Activated CD4-positive, alpha-beta T cell treated with anti-CD3 and anti-CD28 coated beads for 24 hours (primary cell): ENCODE results near the gene RHOU.
"Not testable (repeated sequence)": the region's sequence is repeated elsewhere in the genome, so short reads cannot be mapped to it uniquely, and the experiment has no call there.

Source experiments
- DNase-seq, 2 donors: peaks; one replicate each; pipeline ENCODE4 v3.0.0-alpha.2; 2020; ENCODE audit warnings: low read depth in 2 of 2

RHOU gene

DNA sequence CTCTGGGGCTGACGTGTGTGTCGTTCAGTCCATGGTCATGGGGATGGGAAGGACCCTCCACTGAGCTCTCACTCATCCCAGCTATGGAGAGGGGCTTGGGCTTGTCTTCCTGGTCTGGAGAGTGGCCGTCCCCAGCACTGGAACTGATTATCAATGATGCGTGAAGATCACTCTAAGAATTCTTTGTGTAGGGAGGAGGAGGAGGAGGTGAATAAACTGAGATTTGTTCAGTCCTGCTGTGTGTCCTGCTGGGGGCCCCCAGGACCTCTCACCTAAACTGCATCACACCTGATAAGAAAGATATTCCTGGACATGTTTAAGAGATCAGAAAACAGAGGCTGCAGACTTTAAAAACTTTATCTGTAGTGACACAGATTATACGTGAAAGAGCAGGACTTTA, 21.2 kb downstream of the RHOU start:
- no peak for DNase-seq

DNA sequence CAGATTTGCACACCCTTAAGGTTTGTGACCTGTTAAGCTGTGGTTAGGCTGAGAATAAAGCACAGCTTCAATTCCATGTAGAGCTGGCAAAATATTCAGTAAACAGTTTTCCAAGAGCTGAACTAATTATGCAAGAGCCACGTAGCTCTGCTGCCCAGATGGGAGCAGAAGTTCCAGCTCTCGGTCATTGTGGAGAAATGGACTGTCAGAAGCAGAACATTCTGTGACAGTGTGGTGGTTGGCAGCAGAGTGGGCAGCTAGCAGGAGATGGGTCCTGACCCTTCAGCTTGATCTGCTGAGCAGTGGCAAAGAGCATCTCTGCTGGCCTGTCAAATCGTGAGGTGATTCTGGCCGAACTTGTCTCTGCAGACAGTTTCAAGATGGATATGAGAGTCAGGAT, 23.2 kb downstream of the RHOU start:
- no peak for DNase-seq

DNA sequence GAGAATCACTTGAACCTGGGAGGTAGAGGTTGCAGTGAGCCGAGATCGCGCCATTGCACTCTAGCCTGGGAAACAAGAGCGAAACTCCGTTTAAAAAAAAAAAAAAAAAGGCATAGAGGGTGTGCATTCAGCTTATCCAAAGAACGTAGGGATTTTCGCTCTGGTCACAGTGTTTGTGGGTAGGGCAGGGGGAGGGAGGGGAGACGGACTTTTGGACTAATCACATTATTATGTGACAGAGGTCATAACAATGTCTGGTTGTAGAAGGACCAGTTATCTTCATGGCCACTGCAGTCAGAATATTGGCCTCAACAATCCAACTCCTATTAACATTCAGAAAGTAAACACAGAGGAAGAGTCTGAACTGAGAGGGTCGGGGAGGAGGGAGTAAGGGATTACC, 25.7 kb downstream of the RHOU start:
- DNase-seq = no peak

DNA sequence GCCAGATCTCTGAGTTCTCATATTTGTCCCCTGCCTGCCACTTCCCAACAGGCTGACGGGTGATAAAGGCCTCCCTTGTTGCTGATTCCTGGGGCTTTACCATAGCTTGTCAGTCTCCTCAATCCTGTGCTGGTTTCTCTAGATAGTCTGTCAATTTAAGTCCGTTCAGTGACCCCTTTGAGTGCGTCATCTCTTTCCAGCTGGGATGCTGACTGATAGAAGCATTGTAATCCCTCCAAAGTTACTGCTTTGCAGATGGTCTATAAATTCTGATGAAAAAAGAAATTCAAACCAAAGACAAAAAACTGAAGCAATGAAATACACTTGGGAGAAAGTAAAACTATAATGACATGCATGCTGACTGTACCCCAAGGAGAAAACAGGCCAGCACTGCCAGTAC, 28.3 kb downstream of the RHOU start:
- no peak for DNase-seq

DNA sequence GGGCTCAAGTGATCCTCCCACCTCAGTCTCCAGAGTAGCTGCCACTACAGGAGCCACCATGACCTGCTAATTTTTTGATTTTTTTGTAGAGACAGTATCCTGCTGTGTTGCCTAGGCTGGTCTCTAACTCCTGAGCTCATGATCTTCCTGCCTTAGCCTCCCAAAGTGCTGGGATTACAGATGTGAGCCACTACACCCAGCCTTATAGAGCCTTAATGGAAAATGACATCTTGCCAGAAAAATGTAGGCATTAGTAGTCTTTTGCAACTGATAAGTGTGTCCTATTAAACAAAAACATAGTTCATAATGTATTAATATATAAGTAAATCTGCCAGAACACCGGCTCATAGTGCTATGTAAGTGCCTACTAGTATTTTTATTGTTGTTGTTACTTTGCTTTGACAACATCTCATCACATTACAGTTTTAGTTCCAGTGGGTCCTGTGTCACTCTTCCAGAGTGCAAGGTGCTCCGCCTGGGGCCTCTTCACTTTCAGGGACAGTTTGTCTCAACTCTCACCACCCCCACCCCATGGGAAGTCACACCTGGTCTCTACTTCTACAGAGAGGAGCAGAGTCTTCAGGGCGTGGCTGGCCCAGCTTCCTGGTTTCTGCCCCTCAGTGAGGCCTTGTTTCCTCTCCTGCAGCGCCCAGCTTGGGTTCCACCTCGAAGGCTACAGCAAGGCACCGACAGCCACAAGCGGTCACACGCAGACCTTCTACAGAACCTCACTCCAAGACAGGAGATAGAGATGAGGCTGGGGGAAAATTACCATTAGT, 30.1 kb downstream of the RHOU start:
- no peak for DNase-seq

DNA sequence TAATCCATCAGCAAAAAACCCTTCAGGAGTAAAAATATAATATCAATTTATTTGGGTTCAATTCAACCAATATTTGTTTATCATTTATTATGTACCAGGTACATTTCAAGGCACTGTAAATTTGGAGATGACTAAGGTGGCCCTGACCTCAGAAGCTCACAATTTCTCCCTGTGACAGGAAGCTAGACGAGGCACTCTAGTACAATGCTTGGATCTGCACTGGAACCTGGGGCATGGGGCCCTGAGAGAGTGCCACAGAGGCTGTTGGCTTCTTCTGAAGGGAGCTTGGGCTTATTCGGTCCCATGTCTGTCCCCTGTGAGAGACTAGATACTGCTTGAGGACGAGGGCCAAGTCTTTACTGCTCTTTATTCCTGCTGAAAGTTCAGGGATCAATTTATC, 31.5 kb downstream of the RHOU start:
- no peak for DNase-seq

DNA sequence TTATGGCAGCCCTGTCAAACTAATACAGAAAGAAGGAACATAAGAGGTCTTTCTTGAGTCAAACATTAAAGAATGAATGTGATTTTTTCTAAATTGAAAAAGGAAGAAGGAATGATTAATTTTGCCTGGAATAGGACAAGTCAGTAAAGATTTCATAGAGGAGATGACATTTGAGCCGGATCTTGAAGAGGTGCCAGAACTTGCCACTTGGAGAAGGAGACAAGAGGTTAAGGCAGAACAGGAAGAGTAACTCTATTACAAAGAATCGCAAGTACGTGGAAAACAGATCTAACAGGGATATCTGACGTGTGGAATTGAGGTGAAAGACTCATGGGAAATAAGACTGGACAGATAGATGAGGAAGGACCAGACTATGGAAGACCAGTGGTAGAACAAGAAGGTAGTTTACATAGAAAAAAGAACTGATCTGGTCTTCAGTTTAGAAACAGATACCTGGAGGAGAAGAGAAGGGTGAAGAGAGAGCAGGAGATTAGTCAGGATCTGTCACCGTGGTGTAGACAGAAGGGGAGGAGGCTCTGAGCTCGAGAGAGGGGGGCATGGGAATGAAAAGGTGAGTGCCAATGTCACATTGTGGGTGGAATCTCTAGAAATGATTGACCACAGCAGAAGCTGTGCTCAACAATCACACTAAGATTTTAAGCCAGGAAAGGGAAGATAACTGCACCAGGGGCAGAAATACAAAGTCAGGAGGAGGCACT, 32.5 kb downstream of the RHOU start:
- DNase-seq = no peak

DNA sequence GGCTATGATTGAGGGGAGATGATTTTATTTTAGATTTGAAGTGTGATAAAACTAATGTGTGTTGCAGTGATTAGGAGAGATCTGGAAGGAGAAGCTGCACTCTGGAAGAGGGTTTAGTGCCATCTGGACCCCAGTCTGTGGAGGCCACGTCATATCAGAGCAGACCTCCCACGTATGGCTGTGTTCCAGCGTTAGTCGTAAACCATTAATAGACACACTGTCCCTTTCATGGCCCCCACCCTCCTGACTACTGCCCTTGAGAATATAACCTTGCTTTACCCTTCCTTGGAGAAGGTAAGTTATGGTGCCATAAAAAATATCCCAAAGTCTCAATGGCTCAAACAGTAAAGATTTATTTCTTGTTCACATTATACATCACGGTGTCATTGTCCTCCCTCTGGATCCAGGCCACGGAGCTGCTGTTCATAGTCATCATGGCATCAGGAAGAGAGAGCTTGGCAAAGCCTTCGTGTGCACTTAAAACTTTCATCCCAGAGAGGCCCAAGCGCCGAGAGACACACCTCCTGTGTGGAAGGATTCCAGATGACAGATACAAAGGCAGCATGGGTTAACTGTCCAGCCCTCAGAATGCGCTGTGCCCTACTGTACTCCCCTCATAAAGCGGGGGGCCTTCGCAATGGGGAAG, 33.2 kb downstream of the RHOU start:
- no peak for DNase-seq

DNA sequence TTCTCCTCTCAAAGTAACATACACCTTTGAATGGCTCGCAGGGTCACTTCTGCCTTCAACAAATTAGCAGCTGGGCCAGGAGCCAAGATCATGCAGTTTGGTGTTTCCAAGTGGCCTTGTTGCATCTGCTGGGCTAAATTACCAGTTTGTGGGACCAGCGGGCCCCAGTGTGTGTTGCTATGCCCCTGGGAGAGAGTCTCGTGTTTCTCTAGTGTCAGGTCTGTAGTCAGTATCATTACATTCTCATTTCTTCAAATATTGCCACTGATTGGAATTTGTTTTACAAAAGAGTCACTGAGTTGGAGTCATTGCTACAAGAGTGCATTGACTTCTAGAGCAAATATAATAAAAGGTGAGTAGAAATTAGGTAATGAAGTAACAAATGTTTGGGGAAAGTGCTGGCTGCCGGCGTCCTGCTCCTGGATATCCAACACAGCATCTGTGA, 35.5 kb downstream of the RHOU start:
- no peak for DNase-seq

DNA sequence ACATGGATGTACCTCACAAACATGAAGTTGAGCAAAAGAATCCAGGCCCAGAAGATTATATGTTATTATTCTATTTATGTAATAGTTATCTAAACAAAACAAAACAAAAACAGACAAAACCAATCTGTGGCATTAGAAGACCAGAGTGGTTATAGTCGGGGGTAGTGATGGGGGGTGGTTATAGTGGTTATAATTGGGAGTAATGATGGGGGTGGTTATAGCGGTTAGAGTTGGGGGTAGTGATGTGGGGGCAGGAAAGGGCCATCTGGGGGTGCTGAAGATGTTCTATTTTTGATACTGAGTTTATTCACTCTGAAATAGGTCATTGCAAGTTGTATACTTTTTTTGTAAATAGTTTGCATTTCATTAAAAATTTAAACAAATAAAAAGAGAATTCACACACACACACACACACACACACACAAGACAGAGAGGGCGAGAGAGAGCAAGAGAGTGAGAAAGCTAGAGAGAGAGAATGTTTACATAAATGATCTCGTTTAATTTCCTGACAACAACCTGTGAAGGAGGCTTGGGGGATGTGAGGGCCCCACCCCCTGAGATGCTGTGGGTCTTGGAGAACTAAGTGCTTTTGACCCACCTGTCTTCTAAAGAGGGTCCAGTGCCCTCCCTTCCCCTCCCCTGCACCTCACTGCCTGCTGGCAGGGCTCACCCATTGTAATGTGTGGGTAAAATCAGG, 37.4 kb downstream of the RHOU start:
- no peak for DNase-seq

DNA sequence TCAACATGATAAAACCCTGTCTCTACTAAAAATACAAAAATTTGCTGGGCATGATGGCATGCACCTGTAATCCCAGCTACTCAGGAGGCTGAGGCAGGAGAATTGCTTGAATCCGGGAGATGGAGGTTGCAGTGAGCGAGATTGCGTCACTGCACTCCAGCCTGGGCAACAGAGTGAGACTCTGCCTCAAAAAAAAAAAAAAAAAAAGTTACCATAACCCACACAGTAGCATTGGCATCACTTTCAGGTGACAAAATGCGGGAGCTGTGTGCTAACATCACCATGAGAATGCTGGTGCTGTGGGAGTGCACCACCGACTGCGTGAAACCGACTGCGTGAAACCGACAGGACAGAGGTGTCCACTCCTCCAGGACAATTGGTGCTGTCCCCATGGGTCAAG, 40.7 kb downstream of the RHOU start:
- not testable (repeated sequence) for DNase-seq

DNA sequence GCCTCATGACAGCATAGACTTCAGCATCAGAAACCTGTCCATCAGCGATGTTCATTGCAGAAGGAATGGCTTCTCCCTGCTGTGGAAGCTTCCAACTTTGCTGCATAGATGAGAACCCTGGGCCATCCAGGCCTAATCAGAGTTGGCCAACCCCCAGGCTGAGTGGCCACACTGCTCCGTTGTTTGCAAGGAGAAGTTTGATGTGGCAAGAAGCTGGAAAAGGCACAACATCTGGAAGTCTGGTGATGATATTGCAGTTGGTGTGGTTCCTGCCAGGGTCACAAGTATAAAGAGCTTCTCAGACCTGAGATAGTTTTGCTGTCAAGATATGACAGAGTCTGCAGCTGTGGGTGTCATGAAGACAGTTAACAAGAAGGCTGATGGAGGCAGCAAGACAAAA, 41.2 kb downstream of the RHOU start:
- DNase-seq = no peak

DNA sequence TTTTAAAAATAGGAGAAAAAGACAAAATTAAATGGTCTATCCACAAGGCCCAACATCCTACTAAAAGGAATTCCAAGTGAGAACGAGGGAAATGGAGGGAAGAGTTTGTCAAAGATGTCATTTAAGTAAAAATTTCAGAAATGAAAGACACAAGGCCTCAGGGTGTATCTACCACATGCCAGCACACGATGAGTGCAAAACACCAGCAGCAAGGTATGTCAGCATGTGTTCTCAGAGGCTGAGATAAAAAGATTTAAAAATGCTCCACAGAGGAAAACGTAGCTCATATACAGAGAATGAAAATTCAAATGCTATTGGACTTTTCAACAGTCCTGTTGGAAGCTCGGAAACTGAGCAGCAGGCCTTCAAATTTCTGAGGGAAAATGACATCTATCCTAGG, 42.0 kb downstream of the RHOU start:
- DNase-seq = no peak

DNA sequence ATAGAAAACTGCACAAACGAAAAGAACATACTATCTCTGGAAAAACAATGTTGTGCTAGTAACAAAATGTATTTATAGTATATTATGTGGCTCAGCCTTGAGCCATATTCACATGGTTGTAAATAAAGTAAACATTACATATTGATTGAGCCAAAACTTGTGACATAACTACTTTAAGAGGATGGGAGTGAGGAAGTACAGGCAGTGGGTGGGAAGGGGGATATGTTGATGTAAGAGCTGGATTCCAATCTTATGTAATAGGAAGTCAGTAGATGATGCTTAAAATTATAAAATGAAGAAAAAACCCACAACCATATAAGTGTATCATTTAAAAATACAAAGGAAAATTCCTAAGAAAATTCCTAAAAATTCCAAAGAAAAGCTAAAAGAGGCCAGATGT, 42.7 kb downstream of the RHOU start:
- DNase-seq = no peak

DNA sequence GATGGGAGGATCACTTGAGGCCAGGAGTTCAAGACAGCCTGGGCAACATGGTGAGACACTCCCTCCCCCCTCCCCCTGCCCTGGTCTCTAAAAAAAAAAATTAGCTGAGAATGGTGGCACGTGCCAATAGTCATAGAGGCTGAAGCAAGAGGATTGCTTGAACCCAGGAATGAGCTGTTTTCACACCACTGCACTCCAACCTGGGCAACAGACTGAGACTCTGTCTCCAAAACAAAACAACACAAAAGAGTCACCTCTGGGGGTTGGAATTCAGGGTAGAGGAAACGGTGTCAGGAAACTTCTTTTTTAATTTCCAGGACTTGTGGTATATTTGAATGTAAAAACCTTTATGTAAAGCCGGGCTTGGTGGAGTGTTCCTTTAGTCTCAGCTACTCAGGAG, 43.2 kb downstream of the RHOU start:
- DNase-seq = no peak

DNA sequence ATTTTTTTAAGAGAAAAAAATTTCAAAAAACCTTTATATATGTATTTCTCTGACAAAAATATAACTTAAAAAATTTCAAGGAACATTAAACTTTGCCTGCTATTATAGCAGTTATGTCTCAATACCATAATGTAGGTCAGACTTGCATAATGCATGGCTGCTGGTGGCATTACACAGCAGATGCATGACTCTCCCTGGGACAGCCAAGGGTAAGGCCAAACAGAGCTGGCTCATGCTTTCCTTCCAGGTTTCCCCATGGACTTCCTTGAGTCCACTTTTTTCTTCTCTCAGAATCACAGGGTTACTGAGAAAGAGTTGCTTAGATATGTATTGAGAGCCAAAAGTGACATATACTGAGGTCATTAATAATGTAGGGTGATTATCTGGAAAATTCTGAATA, 43.7 kb downstream of the RHOU start:
- no peak for DNase-seq

DNA sequence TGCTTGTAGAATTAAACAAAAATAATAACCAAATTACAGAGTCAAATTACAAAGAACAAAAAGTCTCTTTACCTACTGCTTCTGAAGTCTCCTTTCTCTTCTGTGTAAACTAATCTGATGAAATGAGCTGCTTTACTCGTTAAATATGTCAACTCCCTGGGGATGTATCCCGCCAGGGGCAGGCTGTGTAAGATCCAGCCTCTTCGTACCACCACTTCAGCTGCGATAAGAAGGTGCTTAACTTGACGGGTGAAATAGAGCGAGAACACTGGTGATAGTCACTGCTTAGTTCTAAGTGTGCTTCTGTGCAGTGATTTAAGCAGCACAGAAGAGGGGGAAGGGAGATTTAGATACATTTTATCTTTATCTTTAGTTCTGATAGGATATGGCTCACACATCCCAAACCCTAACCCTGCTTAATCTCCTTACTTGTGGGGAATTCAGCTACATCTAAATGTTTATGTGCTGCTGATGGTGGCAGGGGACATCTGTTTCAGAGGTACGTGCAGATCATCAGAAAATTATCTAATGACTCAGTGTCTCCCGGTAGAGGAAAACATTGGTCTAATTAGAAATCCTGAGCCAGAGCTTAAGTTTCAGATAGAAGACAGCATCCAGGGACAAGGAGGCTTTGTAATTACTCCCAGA, 46.0 kb downstream of the RHOU start:
- no peak for DNase-seq

DNA sequence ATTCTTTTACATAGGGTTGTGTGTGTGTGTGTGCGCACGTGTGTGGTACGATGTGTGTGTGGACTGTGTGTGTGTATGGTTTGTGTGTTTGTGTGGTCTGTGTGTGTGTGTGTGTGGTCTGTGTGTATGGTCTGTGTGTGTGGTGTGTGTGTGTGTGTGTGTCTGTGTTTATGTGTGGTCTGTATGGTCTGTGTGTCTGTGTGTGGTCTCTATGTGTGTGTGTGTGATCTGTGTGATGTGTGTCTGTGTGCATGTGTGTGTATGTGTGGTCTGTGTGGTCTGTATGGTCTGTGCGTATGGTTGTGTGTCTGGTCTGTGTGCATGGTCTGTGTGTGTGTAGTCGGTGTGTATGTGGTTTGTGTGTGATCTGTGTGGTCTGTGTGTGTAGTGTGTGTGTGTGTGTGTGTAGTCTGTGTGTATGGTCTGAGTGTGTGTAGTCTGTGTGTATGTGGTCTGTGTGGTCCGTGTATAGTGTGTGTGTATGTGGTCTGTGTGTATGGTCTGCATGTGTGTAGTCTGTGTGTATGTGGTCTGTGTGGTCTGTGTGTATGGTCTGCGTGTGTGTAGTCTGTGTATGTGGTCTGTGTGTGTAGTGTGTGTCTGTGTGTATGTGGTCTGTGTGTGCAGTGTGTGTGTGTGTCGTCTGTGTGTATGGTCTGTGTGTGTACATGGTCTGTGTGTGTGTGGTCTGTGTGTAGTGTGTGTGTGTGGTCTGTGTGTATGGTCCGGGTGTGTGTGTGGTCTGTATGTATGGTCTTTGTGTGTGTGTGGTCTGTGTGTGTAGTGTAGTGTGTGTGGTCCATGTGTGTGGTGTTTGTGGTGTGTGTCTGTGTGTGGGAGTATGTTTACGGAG, 46.8 kb downstream of the RHOU start:
- no peak for DNase-seq

DNA sequence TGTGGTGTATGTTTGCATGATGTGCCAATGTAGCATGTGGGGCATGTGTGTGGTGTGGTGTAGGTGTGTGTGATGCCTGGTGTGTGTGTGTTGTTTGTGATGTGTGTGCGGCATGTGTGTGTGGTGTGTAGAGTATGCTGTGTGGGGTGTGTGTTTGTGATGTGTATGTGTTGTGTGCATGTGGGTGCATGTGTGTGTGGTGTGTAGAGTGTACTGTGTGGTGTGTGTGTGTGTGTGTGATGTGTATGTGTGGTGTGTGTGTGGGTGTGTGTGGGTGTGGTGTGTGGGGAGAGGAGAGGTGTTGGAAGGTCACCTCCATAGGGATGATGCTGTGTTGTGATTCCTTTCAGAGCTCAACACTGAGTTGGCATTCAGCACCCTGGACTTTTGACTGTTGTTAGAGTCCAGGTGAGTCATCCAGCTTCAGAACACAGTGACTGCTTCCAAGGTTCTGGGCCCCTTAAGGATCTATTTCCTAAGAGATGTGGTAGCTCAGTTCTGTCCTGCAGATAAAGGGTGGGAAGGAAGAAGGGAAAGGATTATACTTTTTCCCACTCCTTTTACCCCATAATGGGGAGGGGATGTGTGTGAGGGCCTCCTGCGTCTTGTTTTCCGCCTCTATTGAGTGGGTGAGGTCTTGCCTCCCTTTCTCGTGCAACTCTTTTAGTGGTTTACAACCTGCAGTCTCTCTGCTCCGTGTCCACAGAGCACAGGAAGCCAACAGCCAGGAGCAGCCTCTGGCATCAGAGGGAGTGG, 47.6 kb downstream of the RHOU start:
- DNase-seq = no peak

DNA sequence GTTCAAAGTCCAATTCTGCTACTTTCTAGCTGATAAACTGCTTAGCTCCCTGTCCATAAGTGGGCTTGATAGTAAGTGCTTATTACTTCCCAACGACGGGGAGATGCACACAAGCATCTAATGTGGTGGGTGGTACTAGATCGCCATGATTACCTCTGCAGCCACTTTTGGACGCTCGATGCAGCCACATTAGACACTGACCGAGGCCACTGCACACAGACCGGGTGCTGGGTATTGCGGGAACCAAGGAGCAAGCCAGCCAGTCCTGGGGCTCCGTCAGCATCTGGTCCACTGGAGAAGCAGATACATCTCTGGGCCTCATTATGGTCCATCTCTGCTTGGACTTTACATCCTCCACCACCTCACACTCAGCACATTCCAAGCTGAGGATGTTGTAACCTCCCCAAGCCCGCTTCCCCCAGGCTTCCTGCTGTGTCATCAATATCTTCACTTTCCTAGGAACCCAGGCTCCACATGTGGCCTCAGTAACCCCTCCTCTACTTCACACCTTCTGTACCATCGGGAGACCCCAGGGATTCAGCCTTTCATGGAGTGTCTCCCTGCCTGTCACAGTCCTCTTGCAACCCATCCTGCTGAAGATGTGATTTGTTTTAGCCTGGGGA, 48.2 kb downstream of the RHOU start:
- DNase-seq = no peak
